T-helper 2 cell treated with Interferon-gamma antibody and Interleukin-4, amounts not matched to agents 100 ng/mL and 5 ng/mL, for 36 hours (primary cell): ENCODE measurements around the gene RHEB. TPM values are rescaled to one million over a fixed set of nuclear protein-coding genes. Genes with fewer than 3 reads are reported as not detected.

Source experiments
- intact Hi-C: fragments of 100-400 bp; cut with micrococcal nuclease; formaldehyde crosslinking; loops from one replicate; pipeline ENCODE4 v1.15.1; 2023
- total RNA-seq: library from RNA; stranded (reverse); gene quantifications from 2 replicates; pipeline ENCODE4 v1.2.3, GENCODE V29; 2022

Gene RHEB
- total RNA-seq, 1 donor from 2014 or later = 71.1 TPM

DNA sequence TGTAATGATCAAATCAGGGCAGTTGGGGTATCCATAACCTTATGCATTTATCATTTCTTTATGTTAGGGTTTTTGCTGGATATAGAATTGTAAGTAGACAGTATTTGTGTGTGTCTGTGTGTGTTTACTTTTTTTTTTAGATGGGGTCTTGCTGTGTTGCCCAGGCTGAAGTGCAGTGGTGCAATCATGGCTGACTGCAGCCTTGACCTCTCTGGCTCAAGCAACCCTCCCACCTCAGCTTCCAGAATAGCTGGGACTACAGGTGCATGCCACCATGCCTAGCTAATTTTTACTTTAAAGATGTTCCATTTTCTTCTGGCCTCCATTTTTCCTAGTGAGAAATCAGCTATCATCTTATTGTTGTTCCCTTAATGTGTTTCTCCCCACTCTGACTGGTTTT lies 10.1 kb upstream of the RHEB start:
- intact Hi-C loops = no loop called here

DNA sequence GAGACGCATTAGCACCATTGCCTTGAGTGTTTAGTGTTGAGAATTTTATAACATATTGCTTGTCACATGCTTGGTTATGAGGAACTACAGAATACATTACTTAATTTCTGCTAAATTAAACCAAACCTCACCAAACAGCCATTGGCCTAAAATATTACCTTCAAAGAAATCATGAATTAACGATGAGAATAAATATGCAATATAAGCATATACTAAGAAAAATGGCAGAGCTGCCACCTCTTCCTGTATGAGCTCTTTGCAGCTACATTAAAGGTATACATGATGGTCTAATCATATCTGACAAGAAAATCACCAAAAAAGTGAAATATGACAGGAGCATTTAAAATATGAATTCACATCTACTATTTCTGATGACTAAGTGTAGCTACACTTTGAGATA lies 5.2 kb upstream of the RHEB start:
- intact Hi-C loops = no loop called here

DNA sequence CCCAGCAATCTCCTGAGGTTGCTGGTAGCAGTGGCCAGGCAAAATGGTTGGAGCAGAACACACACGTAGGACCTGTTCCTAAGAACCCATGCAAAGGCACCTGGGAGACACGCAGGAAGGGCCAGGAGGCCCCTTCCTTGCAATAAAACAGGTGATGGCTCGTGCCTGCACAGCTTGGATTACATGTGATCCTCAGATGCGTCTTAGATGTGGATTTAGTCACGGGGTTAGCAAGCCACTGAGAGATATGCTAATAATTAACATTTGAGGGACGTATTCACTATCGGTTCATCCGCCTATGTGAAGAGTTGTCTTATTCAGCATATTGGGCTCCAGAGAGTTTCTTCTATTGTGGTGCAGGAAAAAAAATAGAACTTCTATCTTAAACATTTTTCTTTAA lies 4.6 kb upstream of the RHEB start:
- intact Hi-C loops = no loop called here

DNA sequence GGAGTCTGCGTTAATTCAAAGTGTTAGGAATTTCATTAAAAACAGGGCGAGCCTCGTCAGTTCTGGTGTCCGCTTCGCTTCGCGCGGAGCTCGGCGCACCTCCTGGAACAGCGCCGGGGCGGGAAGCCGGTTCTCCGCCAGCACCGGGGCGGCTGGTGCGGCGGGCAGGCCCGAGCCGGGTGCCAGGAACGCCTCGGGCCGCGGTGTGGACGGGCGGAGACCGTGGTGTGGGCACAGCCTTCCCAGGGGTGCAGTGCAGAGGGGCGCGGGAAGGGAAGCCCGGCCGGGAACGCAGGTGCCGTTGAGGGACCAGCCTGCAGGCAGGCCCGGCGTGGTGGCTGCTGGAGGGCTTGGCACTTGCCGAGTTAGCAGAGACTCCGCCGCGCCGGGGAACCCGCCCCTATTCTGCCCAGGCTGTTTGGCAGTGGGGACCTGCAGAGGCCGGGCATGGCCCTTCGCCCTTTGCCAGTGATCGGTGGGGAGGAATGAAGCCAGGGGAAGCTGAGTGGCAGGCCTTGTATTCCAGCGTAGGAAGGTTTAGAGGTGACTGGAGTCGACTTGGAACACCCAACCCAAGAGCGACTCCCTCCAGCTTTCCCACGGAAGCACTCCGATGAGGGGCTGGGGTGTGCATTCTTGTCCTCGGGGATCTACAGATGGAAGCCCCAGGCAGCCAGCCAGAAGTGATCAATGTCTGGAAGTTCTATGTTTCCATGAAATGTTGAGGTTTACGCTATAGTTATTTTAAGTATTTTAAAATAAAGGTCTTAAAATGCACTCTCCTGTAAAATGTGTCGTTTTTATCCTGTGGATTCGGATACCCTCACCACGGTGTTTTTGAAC lies 945 bp upstream of the RHEB start:
- intact Hi-C loops = loop anchor here (1.0 to 2.0 kb wide), 4 partner anchors 112 to 505 kb away; partner anchors contain the start of genes ABCF2, GALNT11 and TMUB1

DNA sequence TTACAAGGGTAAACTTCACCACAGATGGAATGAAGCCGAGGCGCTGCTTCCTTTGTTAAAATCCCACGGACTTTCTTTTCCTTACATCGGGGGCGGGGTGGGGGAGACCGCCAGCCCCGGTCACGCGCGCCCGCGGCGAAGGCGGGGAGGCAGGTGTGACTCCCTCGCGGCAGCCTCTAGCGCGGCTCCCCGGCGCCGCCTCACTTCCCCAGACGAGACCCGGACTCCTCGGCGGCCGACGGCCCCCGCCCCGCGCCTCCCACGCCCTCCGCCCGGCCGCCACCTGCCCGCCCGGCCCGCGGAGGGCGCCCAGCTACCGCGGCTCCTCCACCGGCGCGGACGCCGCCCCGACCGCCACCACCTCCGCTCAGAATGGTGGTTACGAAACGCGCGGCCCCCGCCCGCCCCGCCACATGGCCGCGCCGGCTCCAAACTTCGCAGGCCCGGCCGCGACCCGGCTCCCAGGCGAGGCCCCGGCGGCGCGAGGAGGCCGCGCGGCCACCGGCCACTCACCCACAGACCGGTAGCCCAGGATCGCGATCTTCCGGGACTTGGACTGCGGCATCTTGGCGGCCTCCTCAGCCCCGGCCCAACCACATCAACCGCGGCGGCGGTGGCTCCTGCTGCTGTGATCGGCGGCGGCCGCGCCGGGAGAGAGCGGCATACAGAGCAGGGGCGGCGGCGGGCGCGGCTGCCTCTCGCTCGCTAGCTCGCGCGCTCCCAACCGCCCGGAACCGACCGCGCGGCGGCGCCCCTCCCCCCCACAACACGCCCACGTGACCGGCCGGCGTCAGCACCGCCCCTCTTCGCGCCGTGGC lies 539 bp downstream of the RHEB start:
- intact Hi-C loops = loop anchor here (5.0 kb wide), 4 partner anchors 47 to 238 kb away; no protein-coding TSS in a partner anchor

DNA sequence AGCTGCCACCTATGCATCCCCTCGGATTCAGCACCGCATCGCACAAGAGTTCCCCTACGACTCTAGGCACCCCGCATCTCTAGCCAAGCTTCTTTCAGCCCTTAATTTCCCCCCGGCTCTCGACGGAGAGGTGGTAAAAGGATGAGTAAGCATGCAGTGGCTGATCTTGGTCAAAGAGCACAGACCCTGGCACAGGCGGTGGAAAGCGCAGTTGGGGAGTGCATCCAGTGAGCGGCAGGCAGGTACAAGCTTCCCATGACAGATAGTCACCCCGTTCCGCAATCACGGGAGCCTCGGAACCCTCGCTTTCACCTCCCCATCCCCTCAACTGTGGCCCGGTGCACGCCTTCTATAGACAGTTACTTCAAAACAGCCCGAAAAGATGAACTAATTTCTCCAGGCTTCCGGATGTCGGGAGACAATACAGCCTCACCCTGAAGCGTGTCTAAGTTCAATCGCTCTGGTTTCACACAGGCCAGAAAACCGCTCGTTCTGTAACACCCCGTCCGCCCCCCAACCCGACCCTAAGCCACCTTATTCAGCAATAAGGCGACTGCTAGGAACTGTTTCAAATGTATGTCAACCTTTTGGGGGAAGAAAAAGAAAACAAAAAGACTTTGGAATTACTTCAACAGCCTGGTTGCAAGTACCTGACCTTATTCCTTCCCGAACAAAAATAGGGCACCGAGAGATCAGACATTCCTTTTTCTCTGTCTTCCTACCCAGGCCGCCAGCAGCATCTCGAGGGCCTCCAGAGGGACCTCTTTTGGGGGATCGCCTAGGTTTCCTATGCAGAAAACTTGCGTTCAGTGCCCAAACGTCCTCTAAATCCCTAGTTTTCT lies 1.4 kb downstream of the RHEB start:
- intact Hi-C loops = loop anchor here (5.0 kb wide), 4 partner anchors 46 to 239 kb away; no protein-coding TSS in a partner anchor

DNA sequence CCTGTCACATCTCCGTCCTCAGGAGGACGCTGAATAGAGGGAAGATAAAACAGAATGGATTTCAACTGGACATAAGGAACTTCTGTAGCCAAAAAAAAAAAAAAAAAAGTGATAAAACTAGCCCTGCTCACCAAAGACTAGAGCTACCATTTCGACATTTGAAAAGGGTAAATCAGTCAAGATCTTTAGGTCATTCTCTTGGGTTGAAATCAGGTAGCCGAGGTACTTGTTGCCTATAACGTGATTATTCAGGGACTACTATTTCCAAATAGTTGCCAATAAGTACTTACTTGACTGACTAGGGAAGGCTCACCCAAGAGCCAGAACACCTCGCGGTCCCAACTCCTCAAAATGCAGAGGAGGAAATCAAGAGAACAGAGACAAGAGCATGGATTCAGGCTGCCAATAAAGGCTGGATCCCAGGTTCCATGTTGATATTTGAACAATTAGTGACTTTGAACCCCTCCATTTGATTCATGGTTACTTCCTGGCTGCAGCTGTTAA lies 2.0 kb downstream of the RHEB start:
- intact Hi-C loops = loop anchor here (5.0 kb wide), 4 partner anchors 45 to 240 kb away; no protein-coding TSS in a partner anchor

DNA sequence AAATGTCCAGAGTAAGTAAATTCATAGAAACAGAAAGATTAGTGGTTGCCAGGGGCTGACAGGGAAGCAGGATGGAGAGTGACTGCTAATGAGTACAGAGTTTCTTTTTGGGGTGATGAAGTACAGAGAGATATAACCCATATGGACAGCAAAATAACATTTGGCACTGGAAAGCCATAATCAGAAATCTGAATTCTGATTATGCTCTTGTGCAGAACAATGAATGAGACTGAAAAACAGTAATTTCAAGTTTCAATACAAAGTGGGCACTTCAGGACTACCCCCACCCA lies 4.5 kb downstream of the RHEB start:
- intact Hi-C loops = loop anchor here (5.0 kb wide), 4 partner anchors 43 to 242 kb away; no protein-coding TSS in a partner anchor

DNA sequence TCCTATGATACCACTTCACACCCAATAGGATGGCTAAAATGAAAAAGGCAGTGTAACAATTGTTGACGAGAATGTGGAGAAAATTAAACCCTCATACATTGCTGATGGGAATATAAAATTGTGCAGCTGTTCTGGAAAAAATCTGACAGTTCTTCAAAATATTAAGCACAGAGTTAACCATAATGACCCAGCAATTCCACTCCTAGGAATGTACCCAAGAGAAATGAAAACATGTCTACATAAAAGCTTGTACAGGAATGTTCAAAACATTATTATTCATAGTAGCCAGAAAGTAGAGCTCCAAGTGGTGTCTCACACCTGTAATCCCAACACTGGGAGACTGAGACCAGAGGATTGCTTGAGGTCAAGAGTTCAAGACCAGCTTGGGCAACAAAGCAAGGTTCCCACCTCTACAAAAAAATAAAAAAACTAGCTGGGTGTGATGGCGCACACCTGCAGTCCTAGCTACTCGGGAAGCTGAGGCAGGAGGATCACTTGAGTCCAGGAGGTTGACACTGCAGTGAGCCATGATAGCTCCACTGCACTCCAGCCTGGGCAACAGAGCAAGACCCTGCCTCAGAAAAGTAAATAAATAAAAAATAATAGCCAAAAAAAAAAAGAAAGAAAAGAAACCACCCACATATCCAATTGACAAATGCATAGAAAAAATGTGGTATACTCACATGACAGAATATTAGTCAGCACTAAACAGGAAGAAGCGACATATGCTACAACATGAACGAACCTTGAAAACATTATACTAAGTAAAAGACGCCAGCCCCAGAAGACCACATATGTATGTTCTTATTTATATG lies 5.0 kb downstream of the RHEB start:
- intact Hi-C loops = loop anchor here (5.0 kb wide), 4 partner anchors 42 to 243 kb away; no protein-coding TSS in a partner anchor

DNA sequence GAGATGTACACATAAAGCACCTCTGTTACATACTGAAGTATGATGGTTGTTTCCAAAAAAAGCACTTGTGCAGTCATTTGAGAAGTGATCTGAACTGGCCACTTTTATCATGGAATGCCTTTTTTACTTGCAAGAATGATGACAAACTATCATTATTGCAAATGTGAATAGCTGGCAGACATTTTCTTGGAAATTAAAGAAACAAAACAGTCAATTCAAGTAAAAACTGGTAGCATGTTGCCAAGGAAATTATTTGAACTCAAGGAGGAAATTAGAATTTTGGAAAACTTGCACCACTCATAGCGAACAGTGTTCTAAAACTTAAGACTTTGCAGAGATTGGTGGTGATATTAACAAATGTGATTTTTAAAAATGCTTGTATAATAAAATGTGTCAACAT lies 6.6 kb downstream of the RHEB start:
- intact Hi-C loops = no loop called here

DNA sequence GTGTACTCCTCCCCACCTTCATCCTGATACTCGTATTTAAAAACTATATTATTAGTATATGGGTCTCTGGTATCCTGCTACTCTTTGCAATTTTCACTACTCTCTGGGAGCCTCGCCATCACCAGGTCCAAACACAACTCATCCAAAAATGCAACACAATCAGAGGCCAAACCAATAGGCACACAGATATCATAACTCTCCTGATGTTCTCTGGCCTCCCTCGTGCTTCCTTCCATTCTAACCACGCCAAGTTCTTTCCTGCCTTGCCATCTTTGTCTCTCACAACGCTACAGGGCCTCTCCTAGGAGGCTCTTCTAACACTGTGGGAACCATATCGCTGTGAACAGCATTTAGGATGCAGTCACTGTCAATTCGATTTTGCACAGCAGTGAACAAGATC lies 7.3 kb downstream of the RHEB start:
- intact Hi-C loops = no loop called here

DNA sequence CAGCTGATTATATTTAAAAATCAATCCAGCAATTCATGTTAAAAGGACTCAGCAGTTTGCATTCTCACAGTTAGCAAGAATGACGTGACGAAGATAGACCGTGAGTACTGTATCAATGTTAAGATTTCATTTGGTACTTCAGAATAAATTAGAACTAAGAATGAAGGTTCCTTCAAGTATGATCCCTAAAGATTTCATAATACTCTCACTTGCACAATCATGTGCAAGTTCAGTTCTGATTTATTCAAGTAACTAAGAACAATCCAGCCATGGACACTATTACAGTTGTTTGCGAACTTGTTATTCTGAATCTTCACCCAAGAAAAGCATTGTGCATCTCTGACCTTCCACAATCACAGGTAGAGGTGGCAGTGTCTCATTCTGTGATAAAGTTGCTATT lies 7.7 kb downstream of the RHEB start:
- intact Hi-C loops = no loop called here

DNA sequence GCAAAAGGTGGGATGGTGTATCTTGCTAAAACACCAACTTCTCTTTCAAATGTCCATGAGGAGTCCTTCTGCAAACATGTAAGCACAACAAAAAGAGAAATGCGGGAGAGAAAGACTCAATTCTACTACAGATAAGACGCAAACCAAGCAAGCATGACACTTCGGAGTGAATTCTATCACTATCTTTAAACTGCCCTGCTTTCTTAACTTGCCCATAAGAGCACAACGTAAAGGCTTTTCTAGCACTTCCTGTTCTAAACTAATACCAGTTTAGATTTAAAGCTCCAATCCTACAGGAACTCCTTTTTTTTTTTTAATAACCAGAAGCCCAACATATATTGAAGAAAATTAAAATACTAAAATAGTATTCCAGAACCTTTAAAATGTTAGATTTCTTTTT lies 8.4 kb downstream of the RHEB start:
- intact Hi-C loops = no loop called here

DNA sequence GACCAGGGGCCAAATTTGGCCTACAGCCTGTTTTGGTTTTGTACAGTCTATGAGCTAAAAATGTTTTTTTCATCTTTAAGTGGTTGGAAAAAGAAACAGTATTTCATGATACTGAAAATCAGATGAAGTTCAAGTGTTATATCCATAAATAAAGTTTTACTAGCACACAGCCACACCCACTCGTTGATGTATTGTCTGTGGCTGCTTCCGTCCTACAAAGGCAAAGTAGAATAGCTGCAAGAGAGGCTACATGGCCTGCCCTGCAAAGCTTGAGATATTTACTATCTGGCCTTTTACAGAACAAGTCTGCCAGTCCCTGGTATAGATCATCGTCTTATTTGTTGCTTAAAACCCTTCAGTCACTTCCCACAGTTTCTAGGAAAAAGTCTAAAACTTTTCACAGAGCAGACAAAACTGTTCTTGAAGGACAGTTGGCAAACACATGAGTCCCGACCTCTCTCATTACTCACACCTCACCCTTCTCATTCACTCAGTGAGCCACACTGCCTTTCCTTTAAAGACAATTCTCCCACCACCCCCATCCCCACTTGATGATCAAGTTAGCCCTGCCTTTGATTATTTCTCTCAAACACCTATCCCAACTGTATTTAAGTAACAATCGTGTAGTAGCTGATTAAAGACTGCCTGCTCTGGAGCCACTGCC lies 9.9 kb downstream of the RHEB start:
- intact Hi-C loops = no loop called here

DNA sequence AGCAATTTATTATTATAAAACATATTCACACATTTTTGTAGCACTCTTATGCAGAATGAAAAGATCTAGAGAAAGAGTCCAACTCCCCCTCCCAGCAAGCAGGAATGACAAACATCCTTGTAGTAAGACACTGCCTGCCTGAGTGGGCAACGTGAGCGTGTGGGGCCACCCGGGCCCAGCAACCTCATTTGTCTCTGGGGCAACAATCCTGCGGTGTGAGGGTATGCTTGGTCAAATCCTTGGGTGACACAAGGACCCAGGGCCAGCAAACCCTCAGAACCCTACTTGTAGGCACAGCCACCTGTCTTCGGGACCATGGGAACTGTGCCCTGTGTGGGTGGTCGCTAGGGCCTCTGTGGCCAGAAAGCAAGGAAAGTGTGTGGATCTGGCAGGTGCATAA lies 10.7 kb downstream of the RHEB start:
- intact Hi-C loops = no loop called here

DNA sequence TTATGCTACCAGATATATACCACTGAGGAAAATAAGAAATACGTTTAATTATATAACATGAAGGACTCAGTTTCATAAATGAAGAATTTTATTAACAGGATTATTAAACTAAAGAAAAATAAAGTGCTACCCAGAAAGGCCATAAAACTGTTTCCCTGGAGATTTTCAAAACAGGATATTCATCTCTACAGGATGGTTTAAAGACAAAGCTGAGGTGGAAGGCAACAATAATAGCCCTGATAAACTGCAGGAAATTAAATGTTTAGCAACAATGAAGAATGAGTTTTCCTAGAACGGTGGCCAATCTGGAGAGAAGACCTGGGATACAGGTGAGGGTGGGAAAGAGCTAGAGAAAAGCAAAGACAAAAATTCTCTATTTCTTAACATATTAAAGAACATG lies 11.9 kb downstream of the RHEB start:
- intact Hi-C loops = no loop called here

DNA sequence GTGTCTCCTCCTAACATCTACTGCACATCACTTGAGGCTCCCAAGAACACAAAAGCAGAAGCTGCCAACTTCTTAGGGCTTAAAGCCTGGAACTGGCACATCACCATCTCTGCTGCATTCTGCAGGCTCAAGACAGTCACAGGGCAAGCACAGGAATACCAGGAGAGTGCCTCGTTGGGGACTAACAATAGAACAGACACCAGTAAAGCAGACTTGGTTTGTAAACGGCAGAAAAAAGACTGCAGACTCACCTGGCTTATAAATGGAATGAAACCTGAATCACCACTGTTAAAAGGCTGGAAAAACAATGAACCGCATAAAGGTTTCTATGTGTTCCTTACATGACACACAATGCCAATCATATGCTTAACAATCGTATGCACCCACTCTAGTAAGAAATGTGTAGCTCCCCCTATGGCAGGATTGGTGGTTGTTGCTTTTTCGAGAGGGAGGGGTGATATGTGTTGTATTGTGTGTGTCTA lies 12.8 kb downstream of the RHEB start:
- intact Hi-C loops = no loop called here

DNA sequence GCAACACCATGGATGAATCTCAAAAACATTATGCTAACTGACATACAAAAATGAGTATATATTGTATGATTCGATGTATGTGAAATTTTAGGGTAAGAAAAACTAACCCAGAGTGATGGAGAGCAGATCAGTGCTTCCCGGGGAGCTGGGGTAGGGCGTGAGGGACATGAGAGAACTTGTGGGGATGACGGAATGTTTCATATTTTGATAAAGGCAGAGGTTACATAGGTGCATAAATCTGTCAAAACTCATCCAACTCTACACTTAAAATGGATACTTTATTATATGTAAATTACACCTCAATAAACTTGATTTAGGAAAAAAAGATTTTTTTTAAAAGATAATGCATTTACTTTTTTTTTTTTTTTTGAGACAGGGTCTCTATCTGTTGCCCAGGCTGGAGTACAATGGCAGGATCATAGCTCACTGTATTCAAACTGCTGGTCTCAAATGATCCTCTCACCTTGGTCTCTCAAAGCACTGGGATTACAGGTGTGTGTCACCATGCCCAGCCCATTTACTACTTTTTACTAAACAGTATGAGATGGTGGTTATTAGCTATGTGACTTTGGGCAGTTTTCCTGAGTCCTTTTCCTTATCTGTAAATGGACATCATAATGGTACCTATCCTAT lies 13.7 kb downstream of the RHEB start:
- intact Hi-C loops = no loop called here

DNA sequence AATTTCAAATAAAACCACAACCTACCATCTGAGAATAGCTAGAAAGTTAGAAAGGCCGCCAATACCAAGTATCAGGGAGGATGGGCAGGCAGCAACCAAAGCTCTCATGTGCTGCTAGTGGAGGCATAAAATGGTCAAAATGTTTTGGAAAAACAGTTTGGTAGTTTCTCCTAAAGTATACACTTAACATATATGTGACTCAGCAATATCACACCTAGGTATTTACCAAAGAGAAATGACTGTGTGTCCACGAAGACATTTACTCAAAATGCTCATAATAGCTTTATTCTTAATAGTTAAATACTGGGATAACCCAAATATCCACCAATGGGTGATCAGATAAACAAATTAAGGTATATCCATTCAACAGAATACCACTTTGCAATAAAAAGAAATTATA lies 14.3 kb downstream of the RHEB start:
- intact Hi-C loops = no loop called here
